ENCODE measurements around the gene RUNX3.

- TF ChIP-seq ZBTB7A (IDR thresholded peaks at IDR 0.05; ENCODE audit: low read depth), result no peak
- TF ChIP-seq TAF1 (IDR thresholded peaks at IDR 0.05; ENCODE audit: low read depth), result no peak
- TF ChIP-seq CREB1 (IDR thresholded peaks at IDR 0.05; ENCODE audit: low read depth), result no peak
- no peak for TF ChIP-seq REST (IDR thresholded peaks at IDR 0.05; ENCODE audit: low read depth)
- TF ChIP-seq FOXM1 (IDR thresholded peaks at IDR 0.05; ENCODE audit: borderline replicate concordance, low read depth), result no peak
- TF ChIP-seq CEBPB (IDR thresholded peaks at IDR 0.05), result no peak
- TF ChIP-seq EP300 (IDR thresholded peaks at IDR 0.05; ENCODE audit: borderline replicate concordance), result no peak
Observed at GRCh38 chr1:24894002-24894401, 36.1 kb downstream of the RUNX3 start.
